GM19467 (cell line): ENCODE measurements around the gene CELSR1.

Experiments
- ATAC-seq: cut with Tn5 transposase; IDR thresholded peaks from one replicate; pipeline ENCODE4 v1.9.1; 2021; ENCODE audit warnings: mild to moderate bottlenecking, moderate library complexity; ENCODE audit not compliant: unreplicated experiment

CELSR1 gene

GRCh38 chr22:46366801-46367706 lies 170.4 kb downstream of the CELSR1 start:
- ATAC-seq = no peak

- ATAC-seq = no peak
These were observed 171.1 kb downstream of the CELSR1 start for GRCh38 chr22:46366327-46366731.

- ATAC-seq = no peak
These were observed 172.2 kb downstream of the CELSR1 start for GRCh38 chr22:46365166-46365624.

GRCh38 chr22:46364341-46365165 lies 172.9 kb downstream of the CELSR1 start:
- no peak for ATAC-seq

GRCh38 chr22:46363611-46364321 lies 173.7 kb downstream of the CELSR1 start:
- no peak for ATAC-seq

GRCh38 chr22:46362934-46363515 lies 174.4 kb downstream of the CELSR1 start:
- no peak for ATAC-seq

GRCh38 chr22:46362203-46362933 lies 175.1 kb downstream of the CELSR1 start:
- no peak for ATAC-seq

- ATAC-seq = no peak
These were observed 175.6 kb downstream of the CELSR1 start for GRCh38 chr22:46361826-46362202.

GRCh38 chr22:46360891-46361290 lies 176.5 kb downstream of the CELSR1 start:
- ATAC-seq = no peak

GRCh38 chr22:46360097-46360496 lies 177.3 kb downstream of the CELSR1 start:
- no peak for ATAC-seq

GRCh38 chr22:46359362-46359761 lies 178.1 kb downstream of the CELSR1 start:
- ATAC-seq = no peak

GRCh38 chr22:46358766-46359165 lies 178.7 kb downstream of the CELSR1 start:
- no peak for ATAC-seq

- no peak for ATAC-seq
These were observed 179.5 kb downstream of the CELSR1 start for GRCh38 chr22:46357711-46358520.

GRCh38 chr22:46356496-46357480 lies 180.6 kb downstream of the CELSR1 start:
- no peak for ATAC-seq

GRCh38 chr22:46355996-46356471 lies 181.4 kb downstream of the CELSR1 start:
- no peak for ATAC-seq

GRCh38 chr22:46355369-46355995 lies 181.9 kb downstream of the CELSR1 start:
- no peak for ATAC-seq

- ATAC-seq = no peak
These were observed 182.5 kb downstream of the CELSR1 start for GRCh38 chr22:46354993-46355305.
